Myometrial cell (primary cell): ENCODE results near the gene MFSD1. TPM values are rescaled to one million over a fixed set of nuclear protein-coding genes. Genes with fewer than 3 reads are reported as not detected.

Source experiments
- total RNA-seq: library from RNA; depleted of rRNA; stranded (reverse); fragments of >200 nt; gene quantifications from 2 replicates; pipeline ENCODE4 v1.2.3, GENCODE V29; 2015

The MFSD1 gene, protein sequence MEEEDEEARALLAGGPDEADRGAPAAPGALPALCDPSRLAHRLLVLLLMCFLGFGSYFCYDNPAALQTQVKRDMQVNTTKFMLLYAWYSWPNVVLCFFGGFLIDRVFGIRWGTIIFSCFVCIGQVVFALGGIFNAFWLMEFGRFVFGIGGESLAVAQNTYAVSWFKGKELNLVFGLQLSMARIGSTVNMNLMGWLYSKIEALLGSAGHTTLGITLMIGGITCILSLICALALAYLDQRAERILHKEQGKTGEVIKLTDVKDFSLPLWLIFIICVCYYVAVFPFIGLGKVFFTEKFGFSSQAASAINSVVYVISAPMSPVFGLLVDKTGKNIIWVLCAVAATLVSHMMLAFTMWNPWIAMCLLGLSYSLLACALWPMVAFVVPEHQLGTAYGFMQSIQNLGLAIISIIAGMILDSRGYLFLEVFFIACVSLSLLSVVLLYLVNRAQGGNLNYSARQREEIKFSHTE
- total RNA-seq = 178 and 195 TPM in 2 replicates

DNA sequence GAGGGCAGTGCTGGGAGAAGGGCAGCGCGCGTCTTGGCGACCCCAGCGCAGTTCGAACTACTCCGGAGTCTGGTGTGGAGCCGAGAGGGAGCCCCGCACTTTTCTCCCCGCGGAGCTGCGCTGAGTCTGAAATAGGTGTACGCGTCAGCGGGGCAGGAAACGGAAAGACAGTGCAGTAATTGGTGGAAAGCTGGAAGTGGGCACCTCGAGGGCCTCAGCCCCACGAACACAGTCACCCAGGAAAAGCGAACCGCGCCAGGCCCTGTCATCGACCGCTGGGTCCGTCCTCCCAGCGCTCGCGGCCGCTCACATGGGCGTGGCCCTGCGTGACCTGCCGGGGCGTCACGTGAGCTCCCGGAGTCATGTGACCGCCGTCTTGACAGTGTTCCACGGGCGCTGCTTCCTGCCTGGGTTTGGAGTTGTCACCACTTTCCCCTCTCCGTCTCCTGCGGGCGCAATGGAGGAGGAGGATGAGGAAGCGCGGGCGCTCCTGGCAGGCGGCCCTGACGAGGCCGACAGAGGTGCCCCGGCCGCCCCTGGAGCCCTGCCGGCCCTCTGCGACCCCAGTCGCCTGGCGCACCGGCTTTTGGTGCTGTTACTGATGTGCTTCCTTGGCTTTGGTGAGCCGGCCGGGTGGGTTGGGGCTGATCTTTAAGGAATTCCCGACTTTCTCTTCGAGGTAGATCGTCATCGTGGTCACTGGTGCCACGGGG, at the start of gene MFSD1:
Gene MFSD1 (plus strand): TSS at position 359 of the 713 bp plus-strand sequence. CDS start 99 bp downstream, at position 458.

Other genes with a start within 250 kb of the MFSD1 start
- 17.0 and 17.2 TPM in 2 replicates for gene MLF1, start 230.9 kb upstream of the MFSD1 start, total RNA-seq
- gene GFM1, start 157.5 kb upstream of the MFSD1 start, total RNA-seq = 30.7 and 39.5 TPM in 2 replicates
- gene LXN, start 129.4 kb upstream of the MFSD1 start, total RNA-seq = 311 and 346 TPM in 2 replicates
- gene RARRES1, start 69.6 kb upstream of the MFSD1 start, total RNA-seq = 148 and 180 TPM in 2 replicates